B cell (primary cell): Measurements from ENCODE around the gene EXOSC9. TPM values are rescaled to one million over a fixed set of nuclear protein-coding genes. Genes with fewer than 3 reads are reported as not detected.

ENCODE experiments used
- ATAC-seq: fragments of 200-7000 bp; cut with Tn5 transposase; one replicate; pipeline ENCODE4 v1.10.0; 2021; ENCODE audit warnings: low read depth, mild to moderate bottlenecking, moderate number of reproducible peaks, moderate library complexity
- CTCF ChIA-PET: fragments of 350-600 bp; sonication (Branson Sonifier 250); formaldehyde crosslinking; loops from one replicate; lab custom pipeline; 2021; ENCODE audit warnings: antibody characterized with exemption, inconsistent platforms; lab: Charles Lee
- POLR2A ChIA-PET: fragments of 350-600 bp; sonication (Branson Sonifier 250); formaldehyde crosslinking; loops from one replicate; lab custom pipeline; 2021; ENCODE audit warnings: antibody characterized with exemption; lab: Charles Lee
- DNase-seq: peaks from one replicate; pipeline ENCODE4 v3.0.0; 2013
- H2AFZ ChIP-seq: 2 replicates; pipeline ENCODE4 v1.6.1; 2012; ENCODE audit warnings: mild to moderate bottlenecking, low read depth, low read length; ENCODE audit not compliant: insufficient read depth, poor library complexity, severe bottlenecking
- H3K27ac ChIP-seq, 2 donors: 1 replicate in 1 of 2; 2 replicates in 1 of 2; pipeline ENCODE4 v1.5.1; 2012 to 2013; ENCODE audit warnings: low read length in 2 of 2, mild to moderate bottlenecking in 2 of 2, moderate library complexity in 1 of 2
- H3K27me3 ChIP-seq, 4 experiments: fragments of 200-600 bp in 1 of 4; sonication (generic) in 1 of 4; replicated peaks in 1 of 4; 1 replicate in 2 of 4; 2 replicates in 2 of 4; pipeline versions ENCODE4 v1.6.1 to v1.7.0; 2013 to 2016; ENCODE audit warnings: low read length in 3 of 4, mild to moderate bottlenecking in 2 of 4, mixed read lengths in 1 of 4, moderate library complexity in 1 of 4; ENCODE audit not compliant: insufficient read depth in 4 of 4, control insufficient read depth in 3 of 4; ENCODE audit errors: control extremely low read depth in 1 of 4
- H3K36me3 ChIP-seq, 2 experiments: replicated peaks in 1 of 2; 1 replicate in 1 of 2; 2 replicates in 1 of 2; pipeline versions ENCODE4 v1.6.1 to v1.7.1; 2013; ENCODE audit warnings: low read length in 1 of 2; ENCODE audit not compliant: insufficient read depth in 2 of 2, control insufficient read depth in 1 of 2; ENCODE audit errors: control extremely low read depth in 1 of 2, extremely low read depth in 1 of 2
- H3K4me1 ChIP-seq, 2 donors: fragments of 200-600 bp in 1 of 2; sonication (generic) in 1 of 2; 1 replicate in 1 of 2; 2 replicates in 1 of 2; pipeline versions ENCODE4 v1.5.1 to v1.6.1; 2013 to 2017; ENCODE audit warnings: low read length in 2 of 2; ENCODE audit not compliant: control insufficient read depth in 2 of 2, insufficient read depth in 2 of 2
- H3K4me2 ChIP-seq: replicated peaks from 2 replicates; pipeline ENCODE3; 2012; ENCODE audit warnings: mild to moderate bottlenecking, low read depth, low read length; ENCODE audit not compliant: poor library complexity, severe bottlenecking
- H3K4me3 ChIP-seq, 5 experiments: fragments of 200-600 bp in 1 of 5; sonication (generic) in 1 of 5; 1 replicate in 3 of 5; 2 replicates in 2 of 5; pipeline versions ENCODE4 v1.5.1 to v1.7.0; 2011 to 2016; ENCODE audit warnings: low read length in 4 of 5, mild to moderate bottlenecking in 4 of 5, low read depth in 2 of 5, control low read depth in 1 of 5, moderate library complexity in 1 of 5; ENCODE audit not compliant: insufficient read depth in 1 of 5; ENCODE audit errors: control extremely low read depth in 1 of 5, extremely low read depth in 1 of 5
- H3K79me2 ChIP-seq: fragments of 200-600 bp; sonication (generic); one replicate; pipeline ENCODE4 v1.6.0; 2016; ENCODE audit warnings: low read length; ENCODE audit not compliant: control insufficient read depth, insufficient read depth
- H3K9ac ChIP-seq: fragments of 200-600 bp; sonication (generic); 2 replicates; pipeline ENCODE4 v1.6.1; 2017; ENCODE audit warnings: mild to moderate bottlenecking, low read length, moderate library complexity
- H3K9me3 ChIP-seq, 3 donors: one replicate each; pipeline versions ENCODE4 v1.6.1 to v1.7.1; 2013; ENCODE audit warnings: low read length in 2 of 3; ENCODE audit not compliant: control insufficient read depth in 2 of 3, insufficient read depth in 1 of 3; ENCODE audit errors: control extremely low read depth in 1 of 3
- H4K20me1 ChIP-seq: 2 replicates; pipeline ENCODE4 v1.6.0; 2012; ENCODE audit warnings: mild to moderate bottlenecking, low read length; ENCODE audit not compliant: insufficient read depth, control insufficient read depth, poor library complexity, severe bottlenecking
- H3K27ac Mint-ChIP-seq: one replicate; pipeline ENCODE4 v1.8.0; 2021; ENCODE audit warnings: mixed read lengths
- H3K27me3 Mint-ChIP-seq: one replicate; pipeline ENCODE4 v1.8.0; 2021; ENCODE audit warnings: mixed read lengths
- H3K4me1 Mint-ChIP-seq: one replicate; pipeline ENCODE4 v1.8.0; 2021; ENCODE audit warnings: mixed read lengths
- H3K4me3 Mint-ChIP-seq: one replicate; pipeline ENCODE4 v1.8.0; 2021; ENCODE audit warnings: mixed read lengths
- H3K9me3 Mint-ChIP-seq: one replicate; pipeline ENCODE4 v1.8.0; 2022; ENCODE audit warnings: mixed read lengths; ENCODE audit not compliant: insufficient read depth
- CTCF ChIP-seq: fragments of 200-600 bp; IDR thresholded peaks from one replicate; pipeline ENCODE4 v1.8.0; 2022; ENCODE audit warnings: antibody characterized with exemption, mild to moderate bottlenecking
- EZH2 ChIP-seq: IDR thresholded peaks from 2 replicates; pipeline ENCODE4 v1.6.1; 2012; ENCODE audit warnings: borderline replicate concordance, low read depth, mild to moderate bottlenecking, moderate library complexity, low read length; ENCODE audit not compliant: insufficient read depth, poor library complexity, severe bottlenecking
- WGBS: methylation state at CpG from one replicate; pipeline ENCODE4 v1.1.5; 2013; ENCODE audit warnings: missing lambda C conversion rate; ENCODE audit not compliant: insufficient coverage; 5-methylcytosine and 5-hydroxymethylcytosine counted together
- intact Hi-C: fragments of 100-400 bp; cut with micrococcal nuclease; formaldehyde crosslinking; loops from one replicate; pipeline ENCODE4 v1.10.0; 2022
- polyA plus RNA-seq: library from polyadenylated mRNA; depleted of rRNA; stranded (reverse); fragments of >200 nt; gene quantifications from 2 replicates; pipeline ENCODE4 v1.2.3, GENCODE V29; 2012
- total RNA-seq, 2 donors: library from RNA; stranded (reverse); fragments of 120-200 nt in 1 of 2; gene quantifications; 1 replicate in 1 of 2; 2 replicates in 1 of 2; pipeline versions ENCODE4 v1.2.3 to v1.2.4, GENCODE V29; 2013 to 2022

EXOSC9 gene
- total and polyA plus RNA-seq, 2 donors (not counting 1 experiment from before 2014, with no cell fraction given), result 27.5 to 35.5 TPM

- H3K27ac ChIP-seq, result no peak overlapping the region
- Mint-ChIP-seq H3K27me3 (peaks cover 65% of the 10 kb centered on the region), H3K4me3 (no peak overlapping the region), H3K27ac (no peak overlapping the region), H3K4me1 (peaks cover 2% of the 10 kb centered on the region), H3K9me3 (no peaks in the 10 kb centered on the region)
- H3K4me3 ChIP-seq, result no peak overlapping the region
- ChIA-PET CTCF (no interaction called here), POLR2A (no interaction called here)
- H3K9ac ChIP-seq, result no peak overlapping the region
- H3K4me1 ChIP-seq, result peaks cover 9 to 11% of the 10 kb centered on the region in 2 donors
- ATAC-seq (no peak), DNase-seq (no peak)
- no peak overlapping the region for H2AFZ ChIP-seq
- no peaks in the 10 kb centered on the region for H3K9me3 ChIP-seq
- H3K36me3 ChIP-seq, result no peaks in the 10 kb centered on the region
- no peaks in the 10 kb centered on the region for H3K79me2 ChIP-seq
- no peak overlapping the region for H3K4me2 ChIP-seq
- intact Hi-C loops, result no loop called here
- no peak for TF ChIP-seq EZH2
- no peak for TF ChIP-seq CTCF
- WGBS, result 100% methylated on average over 1 of the region's 4 CpGs
- H4K20me1 ChIP-seq, result no peaks in the 10 kb centered on the region
- peaks cover 0 to 36% (median 22%) of the 10 kb centered on the region in 4 experiments for H3K27me3 ChIP-seq
Observed at GRCh38 chr4:121767166-121767565, 34.0 kb upstream of the EXOSC9 start.

- WGBS, result 91% methylated on average over 1 of the region's 2 CpGs
- ChIA-PET CTCF (no interaction called here), POLR2A (no interaction called here)
- no peaks in the 10 kb centered on the region for H3K36me3 ChIP-seq
- H3K4me1 Mint-ChIP-seq, result peaks cover 2% of the 10 kb centered on the region
- peaks cover 9 to 11% of the 10 kb centered on the region in 2 donors for H3K4me1 ChIP-seq
- peaks cover 52% of the 10 kb centered on the region for H3K27me3 Mint-ChIP-seq
- H3K27ac ChIP-seq, result no peak overlapping the region
- DNase-seq (no peak), ATAC-seq (no peak)
- no peaks in the 10 kb centered on the region for H3K9me3 ChIP-seq
- H3K4me3 Mint-ChIP-seq, result no peak overlapping the region
- H3K27me3 ChIP-seq, result peaks cover 0 to 26% (median 12%) of the 10 kb centered on the region in 4 experiments
- no peaks in the 10 kb centered on the region for H3K9me3 Mint-ChIP-seq
- no peak overlapping the region for H3K27ac Mint-ChIP-seq
- no peak overlapping the region for H2AFZ ChIP-seq
- intact Hi-C loops, result no loop called here
- TF ChIP-seq EZH2 (no peak), CTCF (no peak)
- H4K20me1 ChIP-seq, result no peaks in the 10 kb centered on the region
- no peaks in the 10 kb centered on the region for H3K79me2 ChIP-seq
- no peak overlapping the region for H3K4me2 ChIP-seq
- H3K9ac ChIP-seq, result no peak overlapping the region
- no peak overlapping the region for H3K4me3 ChIP-seq
Observed at GRCh38 chr4:121769341-121769740, 31.8 kb upstream of the EXOSC9 start.
